ENCODE results near the gene PSMD2.
"Not testable (repeated sequence)": the region's sequence is repeated elsewhere in the genome, so short reads cannot be mapped to it uniquely, and the experiment has no call there.

Gene PSMD2

GRCh38 chr3:184321666-184322065 lies 22.6 kb downstream of the PSMD2 start:
- DNase-seq: no peak

GRCh38 chr3:184322731-184323487 lies 23.9 kb downstream of the PSMD2 start:
- no peak for DNase-seq

- no peak for DNase-seq
These were observed 24.7 kb downstream of the PSMD2 start for GRCh38 chr3:184323696-184324095.

GRCh38 chr3:184325269-184325668 lies 26.2 kb downstream of the PSMD2 start:
- no peak for DNase-seq

- no peak for DNase-seq
These were observed 26.8 kb downstream of the PSMD2 start for GRCh38 chr3:184325715-184326369.

- DNase-seq: no peak
These were observed 28.1 kb downstream of the PSMD2 start for GRCh38 chr3:184327171-184327570.

GRCh38 chr3:184328516-184328915 lies 29.5 kb downstream of the PSMD2 start:
- no peak for DNase-seq

- no peak for DNase-seq
These were observed 33.5 kb downstream of the PSMD2 start for GRCh38 chr3:184332370-184333090.

GRCh38 chr3:184333190-184333589 lies 34.1 kb downstream of the PSMD2 start:
- DNase-seq: no peak

GRCh38 chr3:184333700-184334099 lies 34.7 kb downstream of the PSMD2 start:
- no peak for DNase-seq

- no peak for DNase-seq
These were observed 35.6 kb downstream of the PSMD2 start for GRCh38 chr3:184334470-184335158.

GRCh38 chr3:184335291-184335660 lies 36.2 kb downstream of the PSMD2 start:
- peak; percentile 88 for DNase-seq

- peak; percentile 88 for DNase-seq
These were observed 36.9 kb downstream of the PSMD2 start for GRCh38 chr3:184335661-184336546.

- peak; percentile 63 for DNase-seq
These were observed 37.7 kb downstream of the PSMD2 start for GRCh38 chr3:184336547-184337398.

- DNase-seq: no peak
These were observed 38.3 kb downstream of the PSMD2 start, which contains the start of gene FAM131A for GRCh38 chr3:184337399-184337714. TSS of gene FAM131A (plus strand) at chr3:184337600. CDS start at chr3:184337631, 31 bp downstream.

- no peak for DNase-seq
These were observed 38.9 kb downstream of the PSMD2 start for GRCh38 chr3:184337981-184338380.

- peak; percentile 79 for DNase-seq
These were observed 39.5 kb downstream of the PSMD2 start for GRCh38 chr3:184338511-184338945.

GRCh38 chr3:184339001-184339400 lies 40.0 kb downstream of the PSMD2 start:
- no peak for DNase-seq

GRCh38 chr3:184339451-184340135 lies 40.6 kb downstream of the PSMD2 start:
- DNase-seq: not testable (repeated sequence)

GRCh38 chr3:184341925-184342324 lies 42.9 kb downstream of the PSMD2 start:
- no peak for DNase-seq
